HCT116 (cell line): ENCODE results near the gene ARSG.

ENCODE experiments used
- CBX3 ChIP-seq: IDR thresholded peaks from 2 replicates; pipeline ENCODE4 v1.6.1; 2012; ENCODE audit warnings: low read depth
- CEBPB ChIP-seq: IDR thresholded peaks from 2 replicates; pipeline ENCODE4 v1.6.1; 2012; ENCODE audit warnings: low read depth
- CTCF ChIP-seq, 3 experiments: fragments of 200-600 bp in 1 of 3; sonication (generic) in 1 of 3; IDR thresholded peaks in 2 of 3; conservative IDR thresholded peaks in 1 of 3; 2 replicates each; pipeline ENCODE4 v1.5.1; 2012 to 2017; ENCODE audit warnings: low read depth in 2 of 3, low read length in 2 of 3, antibody characterized with exemption in 1 of 3, borderline replicate concordance in 1 of 3, control low read depth in 1 of 3, mild to moderate bottlenecking in 1 of 3, mixed read lengths in 1 of 3, mixed run types in 1 of 3, moderate library complexity in 1 of 3; ENCODE audit not compliant: insufficient read depth in 1 of 3
- ELF1 ChIP-seq: IDR thresholded peaks from 2 replicates; pipeline ENCODE4 v1.6.1; 2012; ENCODE audit warnings: low read depth, borderline replicate concordance
- EZH2 ChIP-seq: fragments of 200-600 bp; sonication (generic); IDR thresholded peaks from 2 replicates; pipeline ENCODE4 v1.6.1; 2017; ENCODE audit warnings: antibody characterized with exemption, mixed run types
- EZH2phosphoT487 ChIP-seq: fragments of 200-600 bp; IDR thresholded peaks from 2 replicates; pipeline ENCODE4 v1.6.1; 2018; ENCODE audit warnings: antibody characterized with exemption, borderline replicate concordance
- MAX ChIP-seq: IDR thresholded peaks from 2 replicates; pipeline ENCODE4 v1.6.1; 2012
- POLR2A ChIP-seq: IDR thresholded peaks from 2 replicates; pipeline ENCODE4 v1.7.0; 2011; ENCODE audit warnings: borderline replicate concordance; ENCODE audit not compliant: insufficient read depth, insufficient read length; ENCODE audit errors: extremely low read depth
- POLR2AphosphoS5 ChIP-seq: IDR thresholded peaks from 2 replicates; pipeline ENCODE4 v1.6.1; 2011; ENCODE audit warnings: mild to moderate bottlenecking, low read depth, low read length, moderate library complexity
- REST ChIP-seq: IDR thresholded peaks from 2 replicates; pipeline ENCODE4 v1.6.1; 2012; ENCODE audit warnings: low read depth
- SIN3A ChIP-seq: IDR thresholded peaks from 2 replicates; pipeline ENCODE4 v1.6.1; 2012; ENCODE audit warnings: low read depth
- SRF ChIP-seq: IDR thresholded peaks from 2 replicates; pipeline ENCODE4 v1.6.1; 2012; ENCODE audit warnings: low read depth
- TCF7L2 ChIP-seq: IDR thresholded peaks from 2 replicates; pipeline ENCODE4 v1.7.0; 2011; ENCODE audit warnings: borderline replicate concordance, inconsistent platforms; ENCODE audit not compliant: insufficient read depth, insufficient read length; ENCODE audit errors: extremely low read depth
- YY1 ChIP-seq: IDR thresholded peaks from 2 replicates; pipeline ENCODE4 v1.6.1; 2011; ENCODE audit warnings: low read length, low read depth, moderate library complexity, mild to moderate bottlenecking; ENCODE audit not compliant: insufficient replicate concordance; ENCODE audit errors: extremely low read depth

- TF ChIP-seq POLR2AphosphoS5, result no peak
- no peak for TF ChIP-seq CTCF (IDR thresholded peaks at IDR 0.05 in 2 of 3, conservative IDR thresholded peaks at IDR 0.05 in 1 of 3; ENCODE audit: borderline replicate concordance in 1 of 3, insufficient read depth in 1 of 3, low read depth in 2 of 3, low read length in 2 of 3)
- no peak for TF ChIP-seq EZH2
- no peak for TF ChIP-seq CBX3
- TF ChIP-seq ELF1, result no peak
- no peak for TF ChIP-seq EZH2phosphoT487
- no peak for TF ChIP-seq TCF7L2
- TF ChIP-seq CEBPB, result no peak
- no peak for TF ChIP-seq SRF
- TF ChIP-seq MAX, result no peak
- TF ChIP-seq YY1, result no peak
- no peak for TF ChIP-seq SIN3A
- TF ChIP-seq REST, result no peak
- no peak for TF ChIP-seq POLR2A
These were observed 159.1 kb downstream of the ARSG start for GRCh38 chr17:68450391-68450790.
